SU-DHL-6 (cell line): ENCODE results near the gene MINK1.

Experiments used
- H2AFZ ChIP-seq: fragments of 200-600 bp; sonication (generic); 2 replicates; pipeline ENCODE4 v1.6.1; 2014; ENCODE audit warnings: low read depth, mild to moderate bottlenecking, moderate library complexity, mixed read lengths, antibody characterized with exemption, low read length; ENCODE audit not compliant: severe bottlenecking
- H3F3A ChIP-seq: fragments of 200-600 bp; shearing (Covaris generic); 2 replicates; pipeline ENCODE4 v1.6.0; 2016; ENCODE audit warnings: antibody characterized with exemption, mild to moderate bottlenecking; ENCODE audit not compliant: insufficient read depth
- H3K27ac ChIP-seq: fragments of 200-600 bp; sonication (generic); 2 replicates; pipeline ENCODE4 v1.5.1; 2016; ENCODE audit warnings: low read depth, mild to moderate bottlenecking, low read length, moderate library complexity, mixed read lengths
- H3K27me3 ChIP-seq: fragments of 200-600 bp; sonication (generic), shearing (Covaris generic); 2 replicates; pipeline ENCODE4 v1.6.0; 2014; ENCODE audit warnings: mild to moderate bottlenecking, low read length
- H3K36me3 ChIP-seq: fragments of 200-600 bp; sonication (generic); 2 replicates; pipeline ENCODE4 v1.6.1; 2014; ENCODE audit warnings: mild to moderate bottlenecking, low read length, mixed read lengths
- H3K4me2 ChIP-seq: fragments of 300-600, 200-600 bp; shearing (Covaris generic), sonication (generic); 2 replicates; pipeline ENCODE4 v1.6.0; 2014; ENCODE audit warnings: low read length, low read depth, mild to moderate bottlenecking; ENCODE audit not compliant: poor library complexity, severe bottlenecking
- H3K4me3 ChIP-seq: fragments of 200-600 bp; sonication (generic); 2 replicates; pipeline ENCODE4 v1.5.1; 2014; ENCODE audit warnings: antibody characterized with exemption, low read length, mild to moderate bottlenecking, mixed read lengths; ENCODE audit not compliant: insufficient read depth, poor library complexity, severe bottlenecking
- H3K79me2 ChIP-seq: fragments of 200-600 bp; sonication (generic); 2 replicates; pipeline ENCODE4 v1.6.1; 2014; ENCODE audit warnings: mild to moderate bottlenecking, low read length, moderate library complexity; ENCODE audit not compliant: insufficient read depth
- H3K9ac ChIP-seq: fragments of 200-600 bp; sonication (generic); 2 replicates; pipeline ENCODE4 v1.7.0; 2014; ENCODE audit warnings: mild to moderate bottlenecking, low read length
- H3K9me2 ChIP-seq: fragments of 200-600 bp; sonication (generic); replicated peaks from 2 replicates; pipeline ENCODE4 v1.6.1; 2014; ENCODE audit warnings: low read length; ENCODE audit not compliant: insufficient read depth
- H3K9me3 ChIP-seq: fragments of 200-600 bp; sonication (generic); 2 replicates; pipeline ENCODE4 v1.6.1; 2014; ENCODE audit warnings: low read length, mixed read lengths; ENCODE audit not compliant: insufficient read depth
- H4K20me1 ChIP-seq: fragments of 200-600 bp; sonication (generic); 2 replicates; pipeline ENCODE4 v1.6.1; 2014; ENCODE audit warnings: low read depth, mild to moderate bottlenecking, antibody characterized with exemption, low read length, moderate library complexity, mixed read lengths
- EZH2phosphoT487 ChIP-seq: fragments of 200-600 bp; sonication (generic), shearing (Covaris generic); conservative IDR thresholded peaks from 2 replicates; pipeline ENCODE4 v1.6.1; 2018; ENCODE audit warnings: mild to moderate bottlenecking, antibody characterized with exemption, low read length, moderate library complexity, mixed read lengths
- TF ChIP-seq, protein P1 (sequence below): fragments of 200-600 bp; sonication (generic); IDR thresholded peaks from one replicate; pipeline ENCODE4 v1.5.1; 2017; ENCODE audit warnings: antibody characterized with exemption, mild to moderate bottlenecking, low read length, moderate library complexity; ENCODE audit not compliant: insufficient read depth, poor library complexity, severe bottlenecking

MINK1 gene

DNA sequence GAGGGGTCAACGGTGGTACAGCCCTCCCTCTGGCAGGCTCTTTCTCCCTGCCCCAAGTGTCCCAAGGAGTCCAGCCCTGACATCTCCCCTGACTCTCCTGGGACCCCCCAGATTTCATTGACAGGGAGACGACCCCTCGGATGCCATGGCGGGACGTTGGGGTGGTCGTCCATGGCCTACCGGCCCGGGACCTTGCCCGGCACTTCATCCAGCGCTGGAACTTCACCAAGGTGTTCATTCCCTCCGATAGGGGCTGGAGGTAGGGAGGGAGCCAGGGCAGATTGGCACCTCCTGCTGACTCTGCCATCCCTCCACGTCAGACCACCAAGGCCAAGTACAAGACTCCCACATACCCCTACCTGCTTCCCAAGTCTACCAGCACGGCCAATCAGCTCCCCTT lies 16.3 kb upstream of the MINK1 start:
- TF ChIP-seq, protein P1, sequence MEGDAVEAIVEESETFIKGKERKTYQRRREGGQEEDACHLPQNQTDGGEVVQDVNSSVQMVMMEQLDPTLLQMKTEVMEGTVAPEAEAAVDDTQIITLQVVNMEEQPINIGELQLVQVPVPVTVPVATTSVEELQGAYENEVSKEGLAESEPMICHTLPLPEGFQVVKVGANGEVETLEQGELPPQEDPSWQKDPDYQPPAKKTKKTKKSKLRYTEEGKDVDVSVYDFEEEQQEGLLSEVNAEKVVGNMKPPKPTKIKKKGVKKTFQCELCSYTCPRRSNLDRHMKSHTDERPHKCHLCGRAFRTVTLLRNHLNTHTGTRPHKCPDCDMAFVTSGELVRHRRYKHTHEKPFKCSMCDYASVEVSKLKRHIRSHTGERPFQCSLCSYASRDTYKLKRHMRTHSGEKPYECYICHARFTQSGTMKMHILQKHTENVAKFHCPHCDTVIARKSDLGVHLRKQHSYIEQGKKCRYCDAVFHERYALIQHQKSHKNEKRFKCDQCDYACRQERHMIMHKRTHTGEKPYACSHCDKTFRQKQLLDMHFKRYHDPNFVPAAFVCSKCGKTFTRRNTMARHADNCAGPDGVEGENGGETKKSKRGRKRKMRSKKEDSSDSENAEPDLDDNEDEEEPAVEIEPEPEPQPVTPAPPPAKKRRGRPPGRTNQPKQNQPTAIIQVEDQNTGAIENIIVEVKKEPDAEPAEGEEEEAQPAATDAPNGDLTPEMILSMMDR: no peak
- no peak for TF ChIP-seq EZH2phosphoT487
- H3K4me2 ChIP-seq: no peak overlapping the region
- H3K9me3 ChIP-seq: no peaks in the 10 kb centered on the region
- no peaks in the 10 kb centered on the region for H3F3A ChIP-seq
- no peaks in the 10 kb centered on the region for H4K20me1 ChIP-seq
- no peak overlapping the region for H3K9ac ChIP-seq
- no peak overlapping the region for H3K4me3 ChIP-seq
- H2AFZ ChIP-seq: no peak overlapping the region
- H3K9me2 ChIP-seq: no peaks in the 10 kb centered on the region
- H3K36me3 ChIP-seq: no peaks in the 10 kb centered on the region
- no peaks in the 10 kb centered on the region for H3K79me2 ChIP-seq
- no peak overlapping the region for H3K27ac ChIP-seq
- no peaks in the 10 kb centered on the region for H3K27me3 ChIP-seq

DNA sequence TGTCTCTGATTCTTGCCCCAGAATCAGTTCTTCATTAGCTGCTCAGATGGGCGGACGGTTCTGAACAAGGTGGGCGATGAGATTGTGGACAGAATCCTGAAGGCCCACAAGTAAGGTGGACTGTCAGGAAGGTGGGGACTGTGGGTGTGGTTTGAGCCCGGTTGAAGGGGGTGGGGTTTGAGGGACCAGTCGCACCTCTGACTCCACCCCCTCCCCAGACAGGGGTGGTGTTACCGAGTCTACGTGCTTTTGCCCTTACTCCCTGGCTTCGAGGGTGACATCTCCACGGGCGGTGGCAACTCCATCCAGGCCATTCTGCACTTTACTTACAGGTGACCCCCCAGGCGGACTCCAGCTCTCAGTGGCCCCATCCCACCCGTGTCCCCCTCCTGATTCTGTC lies 14.9 kb upstream of the MINK1 start:
- Histone ChIP-seq H3K36me3 (no peaks in the 10 kb centered on the region), H2AFZ (no peak overlapping the region), H3K4me3 (no peak overlapping the region), H3K9me3 (no peaks in the 10 kb centered on the region), H3K9ac (no peak overlapping the region), H3K27me3 (no peaks in the 10 kb centered on the region), H3K27ac (no peak overlapping the region), H3K4me2 (no peak overlapping the region), H3K79me2 (no peaks in the 10 kb centered on the region), H4K20me1 (no peaks in the 10 kb centered on the region), H3F3A (no peaks in the 10 kb centered on the region), H3K9me2 (no peaks in the 10 kb centered on the region)
- TF ChIP-seq, protein P1: no peak
- no peak for TF ChIP-seq EZH2phosphoT487

DNA sequence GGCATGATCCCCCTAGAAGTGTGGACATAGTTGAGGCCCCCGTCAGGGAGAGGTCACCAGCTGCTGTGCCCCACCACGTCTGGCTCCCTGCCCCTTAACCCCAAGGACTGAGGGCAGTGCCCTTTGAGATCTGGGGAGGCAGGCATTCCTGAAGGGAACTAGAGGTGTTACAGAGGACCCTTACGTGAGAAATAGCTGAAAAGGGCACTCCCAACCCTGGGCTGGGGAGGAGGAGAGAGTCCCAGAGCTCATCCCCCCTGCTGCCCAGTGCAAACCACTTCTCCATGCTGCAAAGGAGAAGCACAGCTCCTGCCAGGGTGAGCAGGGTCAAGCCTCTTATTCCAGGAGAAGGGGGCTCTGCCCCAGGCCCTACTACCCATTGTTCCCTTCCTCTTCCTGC lies 10.3 kb upstream of the MINK1 start:
- H3K4me2 ChIP-seq: no peak overlapping the region
- H4K20me1 ChIP-seq: no peaks in the 10 kb centered on the region
- no peaks in the 10 kb centered on the region for H3K9me2 ChIP-seq
- no peak overlapping the region for H3K27ac ChIP-seq
- no peaks in the 10 kb centered on the region for H3K36me3 ChIP-seq
- no peak overlapping the region for H3K9ac ChIP-seq
- H3K27me3 ChIP-seq: no peaks in the 10 kb centered on the region
- H2AFZ ChIP-seq: no peak overlapping the region
- no peaks in the 10 kb centered on the region for H3F3A ChIP-seq
- no peaks in the 10 kb centered on the region for H3K79me2 ChIP-seq
- no peaks in the 10 kb centered on the region for H3K9me3 ChIP-seq
- H3K4me3 ChIP-seq: no peak overlapping the region
- no peak for TF ChIP-seq EZH2phosphoT487
- TF ChIP-seq, protein P1: no peak
